LoVo (cell line): ENCODE measurements around the gene TMTC2.

ENCODE experiments used
- DNase-seq: peaks from one replicate; pipeline ENCODE4 v3.0.0-alpha.2; 2016; ENCODE audit warnings: low spot score

The TMTC2 gene

GRCh38 chr12:82954064-82954463, 267.4 kb downstream of the TMTC2 start:
- no peak for DNase-seq

DNA sequence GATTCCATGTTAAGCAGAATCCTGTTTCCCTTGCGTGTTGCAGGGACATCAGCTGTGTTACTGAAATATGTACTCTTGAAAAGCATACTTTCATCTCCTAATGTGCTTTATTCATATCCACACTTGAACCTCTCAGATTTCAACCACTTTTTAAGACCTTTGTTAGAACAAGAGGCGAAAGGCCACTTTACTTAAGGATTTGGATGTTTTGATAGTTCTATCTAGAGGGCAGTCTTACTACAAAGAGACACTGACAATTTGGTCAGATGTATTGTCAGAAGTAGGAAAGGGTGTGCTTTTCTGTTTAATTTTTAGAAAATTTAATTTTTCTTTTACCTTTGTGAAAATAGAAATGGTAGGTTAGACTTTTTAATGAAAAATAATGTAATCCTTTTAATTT, 267.9 kb downstream of the TMTC2 start:
- DNase-seq, result no peak

DNA sequence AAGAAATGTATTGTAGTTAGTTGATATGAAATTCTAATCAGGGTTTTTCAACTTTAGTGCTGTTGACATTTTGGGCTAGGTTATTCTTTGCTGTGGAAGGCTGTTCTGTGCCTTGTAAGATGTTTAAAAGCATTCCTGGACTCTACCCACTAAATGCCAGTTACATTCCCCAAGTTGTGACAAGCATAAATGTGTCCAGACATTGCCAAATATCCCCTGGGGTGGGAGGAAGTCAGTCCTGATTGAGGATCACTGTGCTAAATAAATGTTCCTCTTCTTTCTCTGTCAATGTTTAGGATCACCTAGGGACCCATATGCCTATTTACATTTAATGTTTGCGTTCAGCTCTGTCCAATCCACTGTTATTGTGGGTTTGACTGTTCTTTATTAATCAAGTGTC, 268.3 kb downstream of the TMTC2 start:
- DNase-seq, result no peak

DNA sequence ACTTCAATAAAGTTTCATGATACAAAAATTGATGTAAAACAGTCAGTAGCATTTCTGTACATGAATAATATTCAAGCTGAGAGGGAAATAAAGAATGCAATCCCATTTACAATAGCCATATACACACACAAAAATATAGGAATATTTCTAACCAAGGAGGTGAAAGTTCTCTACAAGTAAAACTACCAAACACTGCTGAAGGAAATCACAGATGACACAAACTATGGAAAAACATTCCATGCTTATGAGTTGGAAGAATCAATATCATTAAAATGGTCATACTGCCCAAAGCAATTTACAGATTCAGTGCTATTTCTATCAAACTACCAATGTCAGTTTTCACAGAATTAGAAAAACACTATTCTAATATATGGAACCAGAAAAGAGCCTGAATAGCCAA, 272.3 kb downstream of the TMTC2 start:
- no peak for DNase-seq

DNA sequence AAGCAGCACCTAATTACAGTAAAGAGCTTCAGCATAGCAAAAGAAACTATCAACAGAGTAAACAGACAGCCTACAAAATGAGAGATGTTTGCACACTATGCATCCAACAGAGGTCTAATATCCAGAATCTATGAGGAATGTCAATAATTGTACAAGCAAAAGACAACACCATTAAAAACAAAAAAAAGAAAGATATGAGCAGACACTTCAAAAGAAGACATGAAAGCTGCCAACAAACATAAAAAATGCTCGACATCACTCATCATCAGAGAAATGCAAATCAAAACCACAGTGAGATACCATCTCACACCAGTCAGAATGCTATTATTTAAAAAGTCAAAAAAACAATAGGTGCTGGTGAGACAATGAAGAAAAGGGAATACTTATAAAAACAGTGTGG, 273.1 kb downstream of the TMTC2 start:
- DNase-seq, result no peak

- DNase-seq, result no peak
Measured at GRCh38 chr12:82961835-82962234, 275.1 kb downstream of the TMTC2 start.

DNA sequence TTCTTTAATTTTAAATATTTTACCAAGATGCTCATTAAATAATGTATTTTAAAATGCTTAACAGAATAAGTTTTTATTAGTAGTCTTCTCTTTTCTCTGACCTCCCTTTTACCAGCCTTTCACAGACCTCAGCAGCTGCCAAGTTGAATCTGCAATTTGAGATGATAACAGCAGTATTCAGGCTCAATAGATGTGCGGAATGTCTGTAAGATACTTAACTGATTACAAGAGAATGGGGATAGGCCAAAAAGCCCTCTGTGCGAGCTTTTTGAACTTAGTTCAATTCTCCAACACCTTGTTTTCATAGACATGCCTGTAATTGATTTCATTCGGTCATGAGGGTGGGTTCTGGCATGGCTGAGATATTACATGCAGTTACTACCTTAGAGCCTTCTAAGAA, 277.2 kb downstream of the TMTC2 start:
- no peak for DNase-seq

DNA sequence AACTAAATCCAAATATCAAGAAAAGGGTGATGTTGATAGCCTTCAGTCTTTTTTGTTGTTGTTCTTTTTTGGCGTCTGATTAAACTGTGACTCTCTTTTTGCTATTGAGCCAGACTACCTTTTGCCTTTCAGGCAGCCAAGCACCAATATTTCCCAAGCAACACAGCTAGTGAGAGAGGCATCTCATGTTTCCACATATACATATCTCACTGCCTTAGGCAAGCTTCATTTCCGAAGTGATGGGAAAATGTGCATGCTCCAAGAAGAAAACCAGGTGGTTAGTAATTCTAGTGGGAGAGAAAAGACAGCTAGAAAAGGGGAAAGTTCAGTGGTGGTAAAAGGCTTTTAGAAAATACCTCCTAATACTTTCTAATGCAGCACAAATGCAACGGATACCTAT, 277.7 kb downstream of the TMTC2 start:
- DNase-seq, result no peak

DNA sequence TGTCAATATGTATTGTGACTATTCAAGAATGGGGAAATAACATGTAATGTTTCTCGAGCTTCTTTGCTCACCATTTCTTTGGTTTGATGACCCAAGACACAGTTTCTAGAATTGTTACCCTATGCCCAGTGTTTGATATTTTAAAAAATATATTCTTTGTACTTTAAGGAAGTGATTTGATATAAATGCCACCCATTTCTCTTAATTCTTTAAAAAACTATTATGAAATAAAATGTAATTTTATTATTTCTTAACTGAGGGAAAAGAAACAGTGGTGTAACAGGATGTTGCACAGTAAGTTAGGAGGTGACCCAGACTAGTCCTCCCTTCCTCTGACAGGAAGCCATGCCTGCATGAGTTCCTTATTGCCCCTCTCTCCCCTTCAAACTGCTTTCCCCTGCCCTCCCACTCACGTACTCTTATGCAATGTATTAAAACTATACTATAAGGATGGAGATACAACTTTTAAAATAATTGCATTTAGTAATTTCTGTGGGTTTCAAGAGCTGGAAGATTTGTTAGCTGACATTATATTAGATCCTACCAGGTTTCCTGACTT, 279.4 kb downstream of the TMTC2 start:
- no peak for DNase-seq

DNA sequence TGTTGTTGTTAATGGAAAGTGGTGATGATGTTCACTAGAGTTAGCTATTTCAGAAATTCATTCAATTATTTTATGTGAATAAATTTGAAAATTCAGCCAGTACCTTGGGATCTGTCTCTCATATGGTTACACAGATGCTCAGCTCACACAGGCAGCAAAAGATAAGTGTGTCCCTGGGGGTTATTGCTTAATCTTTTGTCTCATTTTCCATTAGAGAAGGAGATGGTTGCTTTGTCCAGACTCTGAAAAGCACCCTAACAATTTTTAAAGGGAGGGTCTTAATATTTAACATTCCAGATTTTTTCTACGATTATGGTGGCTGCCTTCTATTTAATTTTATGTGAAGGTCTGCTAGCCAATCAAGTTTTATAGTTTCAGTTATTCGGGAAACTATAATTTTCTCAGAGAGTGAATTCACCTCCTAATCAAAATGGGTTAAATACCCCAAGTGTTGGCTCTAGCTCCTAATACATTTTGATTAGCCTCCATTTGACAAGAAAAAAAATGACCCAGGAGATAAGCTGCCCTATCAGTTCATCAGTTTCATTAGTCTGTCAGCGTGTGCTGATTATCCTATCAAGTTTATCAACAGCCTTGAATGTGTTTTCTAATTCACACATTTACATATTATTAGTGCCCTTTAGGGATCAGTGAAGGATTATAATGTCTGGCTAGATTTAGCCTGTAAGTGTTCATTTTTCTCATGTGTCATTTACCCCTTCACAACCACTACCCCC, 282.1 kb downstream of the TMTC2 start:
- DNase-seq, result no peak

DNA sequence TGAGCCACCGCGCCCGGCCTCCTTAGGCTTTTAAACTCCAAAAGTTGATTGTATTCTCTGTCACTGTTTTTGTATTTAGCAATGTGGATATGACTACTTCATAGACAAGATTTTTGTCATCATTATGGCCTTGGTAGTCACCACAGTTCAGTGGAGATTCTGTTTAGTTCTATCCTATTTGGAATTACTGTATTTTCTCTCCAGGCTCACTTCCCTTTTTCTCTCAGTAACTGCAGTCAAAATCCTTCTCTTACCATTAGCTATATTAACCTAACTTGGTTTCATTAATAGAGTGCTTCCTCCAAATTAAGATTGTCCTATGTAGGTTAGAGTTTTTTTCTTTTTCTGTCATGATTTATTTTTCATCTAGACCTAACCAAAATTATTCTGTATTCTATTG, 283.9 kb downstream of the TMTC2 start:
- DNase-seq, result no peak

DNA sequence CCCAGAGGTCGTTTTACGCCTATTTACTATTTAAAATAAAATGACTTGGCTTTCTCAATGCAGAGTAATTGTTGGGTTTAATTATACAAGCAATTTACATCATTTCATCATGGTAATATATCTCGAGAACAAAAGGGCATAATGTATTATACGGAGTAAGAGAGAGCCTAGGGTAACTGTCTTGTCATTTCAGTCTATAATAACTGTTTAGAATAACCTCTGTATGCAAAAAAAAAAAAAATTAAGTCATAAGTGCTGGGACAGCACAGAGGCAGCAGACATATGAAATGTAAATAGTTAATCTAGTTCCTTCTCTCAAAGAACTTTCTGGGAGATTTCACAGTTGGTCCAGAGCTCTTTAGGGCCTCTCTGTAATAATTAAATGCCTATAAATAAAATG, 284.9 kb downstream of the TMTC2 start:
- DNase-seq, result no peak

DNA sequence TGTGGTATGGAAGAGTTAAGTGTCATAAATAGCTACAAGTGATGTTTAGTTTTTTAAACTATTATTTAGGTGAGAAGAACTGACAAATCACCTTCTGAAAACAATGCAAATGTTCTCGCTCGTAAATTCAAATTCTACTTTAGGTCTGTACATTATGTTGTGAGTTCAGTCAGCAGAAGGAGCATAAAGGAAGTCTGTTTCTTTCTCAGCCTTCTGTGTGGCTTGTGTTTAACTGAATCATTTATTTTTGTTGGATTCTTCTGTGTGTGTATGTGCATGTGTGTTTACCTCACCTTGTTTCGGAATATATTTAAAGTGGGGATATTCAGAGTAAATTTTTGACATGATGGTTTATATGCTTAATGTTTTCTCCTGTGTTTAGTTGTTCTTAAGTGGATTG, 285.9 kb downstream of the TMTC2 start:
- DNase-seq, result no peak

DNA sequence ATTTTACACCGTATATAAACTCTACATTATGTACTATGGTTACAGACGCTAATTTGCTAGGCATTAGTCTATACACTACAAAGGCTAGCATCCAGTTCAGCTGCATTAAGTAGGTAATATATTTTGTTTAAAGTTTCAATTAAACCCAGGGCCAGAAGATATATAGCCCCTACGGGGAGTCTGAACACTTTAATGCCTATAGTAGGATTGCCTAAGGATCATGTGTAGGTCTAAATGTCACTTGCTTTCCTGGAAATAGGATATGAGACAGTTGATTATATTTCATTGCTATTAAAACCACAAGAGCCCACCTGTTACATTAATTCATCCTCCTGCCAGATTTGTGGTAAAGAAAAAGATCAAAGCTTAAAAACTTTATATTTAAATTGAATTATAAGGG, 286.9 kb downstream of the TMTC2 start:
- no peak for DNase-seq

GRCh38 chr12:82981150-82981549, 294.4 kb downstream of the TMTC2 start:
- no peak for DNase-seq

- no peak for DNase-seq
Measured at GRCh38 chr12:82994117-82994516, 307.4 kb downstream of the TMTC2 start.

GRCh38 chr12:82996168-82996812, 309.6 kb downstream of the TMTC2 start:
- DNase-seq, result no peak

GRCh38 chr12:82998509-82998908, 311.8 kb downstream of the TMTC2 start:
- no peak for DNase-seq

DNA sequence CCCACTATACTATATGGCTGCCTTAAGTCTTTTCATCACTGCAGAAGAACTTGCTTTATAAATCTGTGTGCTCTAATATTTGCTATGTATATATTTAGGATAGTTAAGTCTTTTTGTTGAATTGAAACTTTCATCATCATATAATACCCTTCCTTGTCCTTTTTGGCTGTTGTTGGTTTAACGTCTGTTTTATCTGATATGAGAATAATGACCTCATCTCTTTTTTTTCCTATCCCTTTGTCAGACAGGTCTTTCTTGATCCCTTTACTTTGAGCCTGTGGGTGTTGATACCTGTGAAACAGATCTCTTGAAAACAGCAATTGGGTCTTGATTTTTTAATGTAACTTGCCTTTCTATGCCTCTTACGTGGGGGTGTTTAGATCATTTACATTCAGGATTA, 316.3 kb downstream of the TMTC2 start:
- no peak for DNase-seq

DNA sequence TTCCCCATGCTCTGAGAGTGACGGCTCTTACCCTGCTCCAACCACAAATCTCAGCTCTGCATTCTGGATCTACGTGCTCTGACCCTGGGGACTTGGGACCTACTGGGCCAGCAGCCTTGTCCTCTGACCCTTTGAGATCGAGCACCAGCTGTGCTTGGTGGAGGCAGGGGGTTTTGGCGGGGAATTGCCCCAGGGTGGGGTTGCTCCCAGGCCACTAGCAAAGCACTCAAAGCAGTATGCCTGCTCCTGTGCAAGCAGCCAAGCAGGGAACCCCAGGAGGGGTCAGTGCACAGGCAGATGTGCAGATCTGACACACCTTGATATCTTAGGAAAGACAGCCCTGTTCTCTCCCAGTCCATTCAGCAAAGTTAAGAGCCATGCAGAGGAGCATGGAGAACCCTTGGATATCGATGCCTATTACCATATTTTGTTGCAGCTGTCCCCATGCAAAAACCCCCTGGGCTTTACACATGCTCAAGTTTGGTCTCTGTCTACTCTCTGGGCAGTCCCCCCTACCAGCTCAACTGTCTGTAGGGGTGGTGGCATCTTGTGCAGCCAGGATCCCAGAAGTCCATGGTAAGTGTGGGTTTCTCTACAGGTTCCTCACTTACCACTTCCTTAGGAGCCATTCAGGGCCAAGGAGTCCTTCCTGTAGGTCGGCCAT, 319.0 kb downstream of the TMTC2 start:
- no peak for DNase-seq

DNA sequence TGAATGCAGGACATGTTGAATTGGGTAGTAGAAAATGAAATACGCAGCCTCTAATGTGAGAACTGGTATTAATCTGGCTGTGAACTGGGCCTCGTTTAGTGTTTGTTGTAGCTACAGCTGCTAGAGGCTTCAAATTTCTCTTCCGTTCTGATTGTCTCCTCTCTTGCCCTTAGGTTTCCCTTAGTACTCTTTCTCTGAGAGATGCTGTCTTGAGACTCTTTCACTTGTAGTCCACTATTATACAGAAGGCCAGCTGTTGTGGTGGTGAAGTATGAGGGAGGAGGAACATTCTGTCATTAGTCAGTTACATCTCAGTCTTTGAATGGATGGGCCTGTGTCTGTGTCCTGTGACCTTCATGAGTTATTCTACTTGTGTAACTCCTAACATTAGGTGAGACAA, 322.0 kb downstream of the TMTC2 start:
- no peak for DNase-seq

DNA sequence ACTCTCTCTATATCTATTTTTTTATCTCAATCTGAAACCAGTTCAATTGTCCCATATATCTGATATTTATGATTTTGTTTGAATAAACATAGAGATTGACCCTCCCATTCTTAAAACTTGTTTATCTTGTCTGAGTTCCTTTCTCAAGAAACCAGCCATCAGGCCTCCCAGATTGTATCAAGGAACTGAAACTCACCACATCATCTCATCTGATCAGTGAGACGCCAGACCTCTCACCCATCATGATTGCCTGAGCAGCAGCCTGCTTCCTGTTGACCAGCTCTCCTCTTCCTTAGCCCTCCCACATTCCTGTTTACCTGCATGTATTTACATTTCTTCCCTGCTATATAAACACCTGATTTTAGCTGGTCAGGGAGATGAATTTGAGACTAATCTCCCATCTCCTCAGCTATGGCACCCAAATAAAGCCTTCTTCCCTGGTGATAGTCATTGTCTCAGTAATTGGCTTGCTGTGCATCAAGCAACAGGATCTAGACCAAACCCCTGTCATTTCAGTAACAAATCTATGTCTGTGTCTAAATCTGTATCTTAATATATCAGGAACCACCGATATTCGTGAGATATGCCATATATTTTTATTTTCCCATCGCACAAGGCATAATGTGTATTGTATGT, 323.6 kb downstream of the TMTC2 start:
- no peak for DNase-seq
